ENCODE results near the gene TBC1D20.
A peak's percentile ranks its signal among the peaks of the same experiment; 100 is the strongest.

The TBC1D20 gene

DNA sequence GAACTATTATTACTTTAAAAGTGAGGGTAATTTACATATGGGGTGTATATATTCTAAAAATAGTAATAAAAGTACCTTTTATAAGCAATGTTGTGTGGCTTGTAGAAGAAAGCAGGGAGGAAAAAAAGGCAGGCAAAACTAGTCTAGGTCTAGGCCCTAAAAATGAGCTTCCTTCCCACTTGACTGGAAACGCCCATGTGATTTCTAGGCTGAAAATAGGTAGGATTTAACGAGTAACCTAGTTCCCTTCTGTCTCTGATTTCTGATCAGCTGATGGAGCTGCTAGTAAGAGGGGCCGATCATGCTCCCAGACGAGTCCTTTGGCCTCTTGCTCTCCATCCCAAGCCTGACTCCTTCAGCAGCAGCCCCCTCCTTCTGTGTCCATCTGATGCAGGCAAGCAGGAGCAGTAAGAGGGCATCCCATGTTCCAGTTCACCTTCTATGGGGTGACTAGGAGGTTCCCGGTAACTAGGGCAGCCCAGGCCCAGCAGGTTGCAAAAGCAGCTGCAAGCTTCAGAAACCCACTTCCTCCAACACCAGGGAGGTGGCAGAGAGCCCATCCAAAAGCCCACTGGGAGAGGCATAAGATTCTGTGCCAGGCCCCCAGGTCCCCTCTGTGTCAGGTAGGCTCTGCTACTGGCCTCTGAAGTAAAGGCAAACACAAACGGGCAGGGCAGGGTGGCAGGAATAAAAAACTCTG, 24.4 kb downstream of the TBC1D20 start:
- DNase-seq, result no peak

DNA sequence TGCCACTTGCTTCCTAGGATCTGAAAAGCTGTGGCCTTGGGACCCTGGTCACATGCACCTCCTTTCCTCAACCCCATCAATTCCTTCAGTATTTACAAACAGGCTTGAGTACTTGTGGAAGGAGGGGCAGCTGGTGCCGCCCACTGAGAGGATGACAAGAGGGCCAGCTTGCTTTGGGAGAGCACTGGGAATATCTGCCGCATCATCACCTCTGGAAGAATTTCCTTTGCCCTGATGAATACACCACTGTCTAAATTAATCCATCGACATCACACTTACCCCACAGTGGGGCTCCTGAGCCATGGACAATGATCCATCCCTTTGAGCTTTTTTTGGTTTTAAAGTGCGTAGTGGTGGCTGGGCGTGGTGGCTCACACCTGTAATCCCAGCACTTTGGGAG, 25.9 kb downstream of the TBC1D20 start:
- DNase-seq, result no peak

DNA sequence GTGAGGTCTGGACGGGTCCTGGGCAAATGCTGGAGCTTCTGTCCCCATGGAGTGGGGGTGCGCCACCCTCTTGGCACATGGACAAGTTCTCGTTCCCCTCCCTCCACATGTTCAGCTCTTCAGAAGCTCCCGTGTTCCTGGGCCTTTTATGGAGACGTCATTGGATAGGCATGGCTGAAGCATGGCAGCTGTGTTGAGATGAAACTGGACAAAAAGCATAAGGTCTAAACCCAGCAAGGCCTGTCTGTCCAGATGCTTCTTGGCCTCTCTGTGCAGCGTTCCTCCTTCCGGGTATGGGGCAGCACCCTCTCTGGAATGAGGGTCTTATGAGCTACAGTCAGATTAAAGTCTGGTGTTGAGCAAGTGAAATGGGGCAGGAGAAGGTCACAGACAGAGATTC, 26.8 kb downstream of the TBC1D20 start:
- no peak for DNase-seq

DNA sequence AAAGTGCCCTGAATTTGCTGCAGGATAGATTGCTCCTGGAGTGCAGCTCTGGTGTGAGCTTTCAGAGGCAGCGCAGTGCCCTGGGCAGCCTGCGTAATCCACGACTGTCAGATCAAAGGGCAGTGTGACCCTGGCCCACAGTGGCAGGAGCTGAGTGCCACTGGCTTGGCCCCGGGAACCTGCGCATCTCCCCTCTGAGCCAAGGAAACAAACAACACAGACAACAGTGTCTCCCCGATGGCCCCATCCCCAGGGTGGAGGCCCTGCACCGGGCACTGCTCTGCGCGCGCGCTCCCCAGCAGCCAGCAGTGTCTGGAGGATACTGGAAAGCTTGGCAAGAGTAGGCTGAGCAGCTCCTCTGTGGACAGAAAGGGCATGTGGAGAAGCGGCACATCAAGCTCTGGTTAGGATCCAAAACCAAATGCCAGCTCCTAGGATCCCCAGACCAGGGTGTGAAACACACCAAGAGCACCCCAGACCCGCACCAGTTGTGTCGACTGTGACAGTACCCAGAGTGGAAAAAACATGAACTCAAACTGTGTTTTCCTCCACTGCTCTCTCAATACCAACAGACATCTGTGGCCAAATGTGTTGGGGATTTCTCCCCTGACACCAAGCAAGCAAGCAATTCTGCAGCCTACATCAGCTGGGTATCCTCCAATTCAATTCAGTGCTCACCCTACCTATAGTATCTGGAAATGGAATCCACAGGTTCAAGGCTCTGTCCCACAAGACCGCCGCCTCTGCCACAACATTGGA, 27.5 kb downstream of the TBC1D20 start:
- no peak for DNase-seq

DNA sequence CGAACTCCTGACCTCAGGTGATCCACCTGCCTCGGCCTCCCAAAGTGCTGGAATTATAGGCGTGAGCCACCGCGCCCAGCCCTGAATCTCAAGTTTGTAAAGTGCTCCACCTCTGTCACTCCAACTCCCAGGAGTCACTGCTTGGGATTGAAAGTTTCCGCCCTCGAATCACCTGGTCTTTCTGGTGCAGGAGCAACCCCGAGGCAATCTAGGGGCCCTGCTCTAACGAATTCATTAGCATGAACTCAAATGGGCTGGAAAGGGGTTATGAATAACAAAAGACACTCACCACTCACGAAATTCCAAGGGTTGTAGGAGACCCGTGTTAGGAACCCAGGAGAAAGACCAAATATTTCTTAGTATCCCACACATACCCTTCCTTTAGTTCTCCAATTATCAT, 28.1 kb downstream of the TBC1D20 start:
- DNase-seq, result no peak

DNA sequence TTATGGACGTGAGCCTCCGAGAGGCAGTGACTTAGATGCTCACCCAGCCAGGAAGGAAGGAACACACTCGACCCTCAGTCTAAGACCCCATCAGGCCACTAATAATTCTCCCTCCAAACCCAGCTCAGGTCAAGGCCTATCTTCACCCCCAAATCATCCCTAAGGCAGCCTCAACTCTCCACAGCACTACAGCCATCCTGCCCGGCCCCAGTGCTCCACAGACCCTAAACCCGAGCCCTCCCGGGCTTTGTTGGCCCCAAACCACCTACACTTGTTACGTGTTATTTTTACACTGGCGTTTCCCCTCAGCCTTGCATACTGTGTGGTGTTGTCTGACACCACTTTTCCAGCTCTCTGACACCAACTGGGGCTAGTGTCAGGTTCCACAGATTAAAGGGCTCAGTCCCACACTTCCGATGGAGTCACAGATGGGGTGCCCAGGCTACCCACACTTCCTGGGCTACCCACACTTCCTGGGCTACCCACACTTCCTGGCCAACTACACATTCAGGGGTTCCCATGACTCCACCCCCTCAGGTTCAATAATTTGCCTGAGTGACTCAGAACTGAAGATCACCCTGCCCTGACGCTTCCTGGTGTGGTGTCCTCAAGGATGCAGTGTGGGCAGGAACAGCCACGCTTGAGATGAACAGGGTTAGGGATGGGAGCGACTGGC, 28.9 kb downstream of the TBC1D20 start:
- DNase-seq, result peak; percentile 46

DNA sequence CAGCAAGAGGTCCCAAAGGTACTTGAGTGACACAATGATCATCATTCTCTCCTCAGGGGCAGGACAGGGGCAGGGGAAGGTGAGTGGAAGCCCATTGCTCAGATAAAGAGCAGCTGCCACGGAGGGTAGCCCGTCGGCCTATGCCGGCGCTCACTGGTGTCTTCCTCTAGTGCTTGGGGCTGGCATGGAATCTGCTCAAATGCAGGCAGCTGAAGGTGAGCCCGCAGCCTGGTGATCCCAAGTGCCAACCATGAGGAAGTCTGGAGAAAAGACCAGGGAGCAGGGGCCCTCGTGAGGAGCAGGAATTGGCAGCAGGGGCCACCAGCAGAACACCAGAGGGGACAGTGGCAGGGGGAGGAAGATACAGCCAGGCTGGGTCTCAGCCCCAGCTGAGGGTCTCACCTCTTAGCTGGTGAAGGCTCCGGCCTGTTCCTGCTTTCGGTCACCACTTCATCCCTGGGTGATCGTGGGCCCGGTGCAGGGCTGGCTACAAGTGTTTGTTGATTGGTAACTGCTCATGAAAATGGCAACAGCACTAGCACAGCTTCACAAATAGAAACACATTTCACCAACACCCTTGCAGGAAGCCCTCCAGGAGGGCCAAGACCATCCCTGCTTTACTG, 29.5 kb downstream of the TBC1D20 start:
- no peak for DNase-seq

DNA sequence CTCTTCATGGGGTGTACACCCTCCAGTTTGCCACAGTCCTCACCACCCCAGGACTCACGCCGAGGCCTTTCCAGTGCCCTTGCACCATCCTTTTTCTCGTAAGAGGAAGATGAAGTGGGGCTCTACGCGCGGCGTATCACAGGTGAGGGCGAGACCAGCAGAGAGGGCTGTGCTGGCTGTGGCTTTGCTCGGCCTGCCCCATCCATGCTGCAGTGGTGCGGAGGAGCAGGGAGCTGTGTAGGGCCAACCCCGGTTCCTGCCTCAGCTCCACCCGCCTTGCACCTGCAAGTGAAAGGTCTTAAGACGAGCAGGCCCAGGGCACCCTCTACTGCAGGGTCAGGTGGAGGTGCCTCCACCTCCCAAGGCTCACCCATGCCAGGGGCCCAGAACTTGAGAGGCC, 30.1 kb downstream of the TBC1D20 start:
- no peak for DNase-seq

DNA sequence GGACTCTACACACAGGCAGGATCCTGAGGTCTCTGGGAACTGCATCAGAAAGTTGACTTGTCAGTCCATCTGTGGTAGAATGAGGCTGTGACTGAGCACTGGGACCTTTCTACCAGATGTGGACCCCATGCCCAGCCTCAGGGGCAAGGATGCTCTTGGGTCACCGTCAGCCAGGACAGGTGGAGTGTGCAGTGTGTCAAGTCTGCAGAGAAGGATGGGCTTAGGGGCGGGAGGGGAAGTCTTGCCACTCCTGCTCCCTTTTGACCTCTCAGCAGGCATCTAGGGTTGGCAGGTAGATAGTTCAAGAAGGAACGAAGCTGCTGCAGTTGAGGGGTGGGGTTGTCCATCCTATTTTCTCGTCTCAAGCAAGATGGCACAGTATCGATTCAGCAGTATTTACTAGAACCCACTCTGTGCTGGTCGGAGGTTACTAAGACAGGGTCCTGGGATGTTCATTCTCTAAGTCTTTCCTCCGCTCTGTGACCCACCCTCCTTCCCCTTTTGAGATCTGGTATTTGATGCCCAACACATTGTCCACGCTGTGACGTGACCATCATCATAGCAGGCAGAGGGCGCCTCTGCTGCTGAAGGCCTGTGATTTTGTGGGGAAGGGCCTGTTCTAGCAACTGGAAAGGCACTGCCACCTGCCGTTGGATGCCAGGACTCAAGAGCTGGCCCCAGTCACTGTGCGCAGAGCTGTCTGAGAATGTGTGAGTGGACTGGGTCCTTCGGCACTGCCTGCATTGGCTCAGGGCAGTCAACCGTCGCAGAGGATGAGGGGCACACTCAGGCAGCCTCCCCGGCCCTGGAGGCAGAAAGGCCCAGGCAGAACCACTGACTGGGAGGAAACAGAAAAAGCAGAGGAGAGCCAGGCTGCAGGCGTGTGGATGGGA, 31.1 kb downstream of the TBC1D20 start:
- DNase-seq, result no peak

DNA sequence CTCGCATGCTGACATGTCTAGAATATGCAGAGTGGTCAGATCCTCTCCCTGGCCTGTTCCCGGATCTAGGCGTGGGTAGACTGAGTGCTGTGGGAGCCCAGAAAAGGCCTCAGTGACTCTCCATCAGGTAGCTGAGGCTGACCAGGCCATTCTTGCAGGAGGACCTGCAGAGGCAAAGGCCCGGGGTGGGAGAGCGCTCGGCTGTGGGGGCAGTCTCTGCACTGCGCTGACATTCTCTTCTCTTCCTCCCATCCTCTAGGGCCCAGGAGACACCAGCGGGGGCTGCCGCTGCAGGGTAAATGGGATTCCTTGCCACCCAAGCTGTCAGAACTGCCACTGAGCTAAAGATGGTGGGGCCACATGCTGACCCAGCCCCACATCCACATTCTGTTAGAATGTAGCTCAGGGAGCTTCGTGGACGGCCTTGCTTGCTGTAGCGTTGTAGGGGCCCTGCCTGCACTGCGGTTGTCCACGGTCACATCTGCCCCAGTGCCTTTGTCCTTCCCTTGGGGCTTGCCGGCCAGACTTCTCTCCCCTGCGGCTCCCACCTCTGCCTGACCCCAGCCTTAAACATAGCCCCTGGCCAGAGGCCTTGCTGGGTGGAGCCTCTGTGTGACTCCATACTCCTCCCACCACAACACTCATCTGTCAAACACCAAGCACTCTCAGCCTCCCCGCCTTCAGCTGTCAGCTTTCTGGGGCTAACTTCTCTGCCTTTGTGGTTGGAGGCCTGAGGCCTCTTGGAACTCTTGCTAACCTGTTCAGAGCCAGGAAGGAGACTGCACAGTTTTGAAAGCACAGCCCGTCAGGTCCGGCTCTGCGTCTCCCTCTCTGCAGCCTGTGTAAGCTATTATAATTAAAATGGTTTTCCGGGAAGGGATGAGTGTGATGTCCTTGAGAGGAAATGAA, 32.0 kb downstream of the TBC1D20 start:
- DNase-seq, result no peak

DNA sequence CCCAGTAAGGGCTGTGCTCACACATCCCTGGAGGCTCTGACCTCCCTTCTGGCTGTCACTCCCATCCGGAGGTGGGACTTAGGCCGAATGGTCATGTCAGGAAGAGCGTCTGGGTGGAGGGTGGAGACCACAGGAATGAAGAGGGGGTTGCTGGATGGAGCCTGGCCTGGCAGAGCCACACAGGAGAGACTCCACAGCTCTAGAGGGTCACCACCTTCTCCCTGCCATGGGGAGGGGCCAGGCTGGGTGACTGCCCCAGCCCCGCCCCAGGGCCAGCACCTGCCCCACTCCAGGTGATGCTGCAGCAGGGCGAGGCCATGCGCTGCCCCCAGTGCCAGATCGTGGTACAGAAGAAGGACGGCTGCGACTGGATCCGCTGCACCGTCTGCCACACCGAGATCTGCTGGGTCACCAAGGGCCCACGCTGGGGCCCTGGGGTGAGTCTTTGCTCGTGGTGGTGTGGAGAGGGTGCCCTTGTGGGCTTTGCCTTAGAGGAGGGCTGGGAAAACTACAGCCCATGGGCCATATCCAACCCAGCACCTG, 33.6 kb downstream of the TBC1D20 start:
- no peak for DNase-seq

DNA sequence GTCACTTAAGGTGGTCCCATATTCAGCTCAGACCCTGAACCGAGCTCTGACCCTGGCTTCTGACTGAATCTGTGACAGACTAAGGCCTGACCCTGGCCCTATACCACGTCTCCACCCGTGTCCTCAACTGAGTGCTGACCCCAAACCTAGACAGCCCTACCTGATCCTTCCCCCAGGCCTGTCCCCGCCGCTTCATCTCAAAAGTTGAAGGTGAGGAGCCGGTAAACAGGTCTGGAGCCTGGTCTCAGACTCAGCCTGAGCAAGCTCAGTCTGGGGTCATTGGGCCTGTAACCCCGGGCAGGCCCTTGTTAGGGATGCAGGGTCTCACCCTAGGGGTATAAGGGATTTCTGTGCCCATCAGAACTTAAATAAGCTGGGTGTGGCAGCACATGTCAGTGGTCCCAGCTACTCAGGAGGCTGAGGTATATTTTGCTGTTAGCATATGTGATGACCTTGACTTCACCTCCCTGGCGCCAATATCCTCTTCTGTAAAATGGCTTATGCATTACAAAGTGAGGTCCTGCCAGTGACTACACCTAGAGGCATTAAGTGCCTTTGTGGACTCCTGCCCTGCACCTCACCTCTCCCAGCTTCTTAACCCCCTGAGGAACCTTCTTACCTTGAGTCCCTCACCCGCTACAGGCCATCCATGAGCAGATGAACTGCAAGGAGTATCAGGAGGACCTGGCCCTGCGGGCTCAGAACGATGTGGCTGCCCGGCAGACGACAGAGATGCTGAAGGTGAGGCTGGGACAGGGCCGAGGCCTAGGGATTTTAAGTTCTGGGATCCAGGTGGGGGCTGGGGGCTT, 34.3 kb downstream of the TBC1D20 start:
- no peak for DNase-seq

DNA sequence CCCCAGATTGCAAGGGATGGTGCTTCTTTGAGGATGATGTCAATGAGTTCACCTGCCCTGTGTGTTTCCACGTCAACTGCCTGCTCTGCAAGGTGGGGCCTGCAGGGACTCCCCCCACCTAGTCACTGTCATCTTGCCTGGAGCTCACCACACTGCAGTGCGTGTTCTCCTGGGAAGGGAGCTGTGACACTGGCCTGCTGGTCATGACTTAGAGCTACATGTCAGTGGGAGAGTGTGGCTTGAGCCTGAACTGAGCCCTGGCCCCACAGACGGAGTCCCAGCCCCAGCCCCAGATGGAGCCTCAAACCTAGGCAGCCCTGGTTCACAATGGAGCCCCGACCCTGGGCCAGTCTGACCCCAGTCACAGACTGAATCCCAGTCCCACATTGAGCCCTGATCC, 34.9 kb downstream of the TBC1D20 start:
- DNase-seq, result no peak

DNA sequence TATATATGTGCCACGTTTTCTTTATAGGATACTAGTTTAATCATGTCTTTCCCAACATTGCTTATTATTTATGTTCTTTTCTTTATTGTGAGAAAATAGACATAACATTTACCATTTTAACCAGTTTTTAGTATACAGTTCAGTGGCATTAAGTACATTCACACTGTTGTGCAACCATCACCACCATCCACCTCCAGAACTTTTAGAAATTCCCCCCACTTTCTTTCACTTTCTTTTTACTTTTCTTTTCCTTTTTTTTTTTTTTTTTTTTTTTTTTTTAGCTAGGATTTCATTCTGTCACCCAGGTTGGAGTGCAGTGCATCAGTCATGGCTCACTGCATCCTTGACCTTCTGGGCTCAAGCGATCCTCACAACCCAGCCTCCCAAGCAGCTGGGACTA, 35.8 kb downstream of the TBC1D20 start:
- DNase-seq, result no peak

DNA sequence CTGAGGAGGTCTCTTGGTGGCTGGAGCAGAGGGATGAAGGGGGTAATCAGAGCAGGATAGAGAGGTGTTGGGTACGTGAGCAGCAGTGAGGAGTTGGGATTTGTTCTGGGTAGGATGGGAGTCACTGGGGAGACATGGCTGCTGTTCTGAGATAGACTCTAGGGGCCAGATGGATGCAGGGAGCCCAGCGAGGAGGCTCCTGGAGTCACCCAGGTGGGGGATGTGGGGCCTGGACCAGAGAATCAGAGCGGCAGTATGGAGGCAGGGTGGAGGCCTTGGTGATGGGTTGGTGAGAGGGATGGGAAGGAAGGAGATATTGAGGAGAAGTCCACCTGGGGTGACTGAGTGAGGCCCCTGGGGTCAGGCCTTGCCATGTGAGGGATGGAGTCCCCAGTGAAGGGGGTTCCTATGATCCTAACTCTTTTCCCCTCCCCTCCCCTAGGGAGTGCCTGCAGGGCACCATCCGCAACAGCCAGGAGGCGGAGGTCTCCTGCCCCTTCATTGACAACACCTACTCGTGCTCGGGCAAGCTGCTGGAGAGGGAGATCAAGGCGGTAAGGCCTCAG, 40.6 kb downstream of the TBC1D20 start:
- DNase-seq, result no peak

DNA sequence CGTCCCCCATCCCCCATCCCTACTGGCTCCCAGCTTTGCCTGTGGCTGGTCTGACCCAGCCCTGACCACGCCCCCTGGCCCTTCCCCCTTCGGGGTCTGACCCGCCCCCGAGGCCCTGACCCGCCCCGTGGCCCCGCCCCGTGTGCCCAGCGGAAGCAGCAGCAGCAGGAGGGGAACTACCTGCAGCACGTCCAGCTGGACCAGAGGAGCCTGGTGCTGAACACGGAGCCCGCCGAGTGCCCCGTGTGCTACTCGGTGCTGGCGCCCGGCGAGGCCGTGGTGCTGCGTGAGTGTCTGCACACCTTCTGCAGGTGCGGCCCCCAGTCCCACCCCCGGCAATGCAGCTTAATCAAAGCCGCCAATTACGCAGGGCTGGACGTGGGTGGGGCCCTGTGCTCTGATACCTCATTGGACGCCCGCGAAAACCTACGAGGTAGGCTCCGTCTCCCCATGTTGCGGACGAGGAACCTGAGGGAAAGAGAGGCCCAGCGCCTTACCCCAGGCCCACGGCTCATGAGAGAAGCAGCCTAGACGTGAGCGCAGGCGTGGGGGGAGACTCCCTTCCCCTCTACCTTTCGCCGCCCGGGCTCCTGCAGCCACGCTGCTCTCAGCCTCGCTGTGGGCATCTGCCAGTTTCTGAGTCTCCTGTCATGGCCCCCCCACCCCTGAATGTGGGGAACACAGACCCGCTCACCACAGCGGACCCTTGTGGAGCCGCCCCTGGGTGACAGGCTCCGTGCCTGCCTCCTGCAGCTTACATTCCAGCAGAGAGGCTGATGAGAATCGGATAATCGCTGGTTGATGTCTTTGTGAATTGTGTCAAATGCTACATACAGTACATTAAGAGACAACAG, 41.4 kb downstream of the TBC1D20 start:
- DNase-seq, result no peak

DNA sequence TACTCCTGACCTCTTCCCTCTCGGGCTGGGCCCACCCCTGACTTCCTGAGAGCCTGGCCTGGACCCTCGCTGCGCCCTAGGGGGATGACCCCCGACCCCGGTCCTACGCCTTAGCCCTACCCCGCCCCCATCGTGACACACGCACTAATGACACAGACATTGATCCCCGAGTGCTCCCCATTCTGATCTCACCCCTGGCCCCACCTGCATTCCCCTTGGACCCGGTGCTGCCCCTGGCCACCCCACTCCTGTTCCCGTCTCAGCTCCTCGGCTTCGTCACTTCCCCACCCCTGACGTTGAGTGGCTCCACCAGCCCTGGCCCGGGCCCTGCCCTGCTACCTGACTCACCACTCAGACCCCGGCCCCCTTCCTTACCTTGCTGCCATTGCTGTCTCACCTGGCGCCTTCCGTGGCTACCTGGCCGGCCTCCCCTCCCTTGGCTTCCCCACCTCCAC, 42.1 kb downstream of the TBC1D20 start:
- no peak for DNase-seq

DNA sequence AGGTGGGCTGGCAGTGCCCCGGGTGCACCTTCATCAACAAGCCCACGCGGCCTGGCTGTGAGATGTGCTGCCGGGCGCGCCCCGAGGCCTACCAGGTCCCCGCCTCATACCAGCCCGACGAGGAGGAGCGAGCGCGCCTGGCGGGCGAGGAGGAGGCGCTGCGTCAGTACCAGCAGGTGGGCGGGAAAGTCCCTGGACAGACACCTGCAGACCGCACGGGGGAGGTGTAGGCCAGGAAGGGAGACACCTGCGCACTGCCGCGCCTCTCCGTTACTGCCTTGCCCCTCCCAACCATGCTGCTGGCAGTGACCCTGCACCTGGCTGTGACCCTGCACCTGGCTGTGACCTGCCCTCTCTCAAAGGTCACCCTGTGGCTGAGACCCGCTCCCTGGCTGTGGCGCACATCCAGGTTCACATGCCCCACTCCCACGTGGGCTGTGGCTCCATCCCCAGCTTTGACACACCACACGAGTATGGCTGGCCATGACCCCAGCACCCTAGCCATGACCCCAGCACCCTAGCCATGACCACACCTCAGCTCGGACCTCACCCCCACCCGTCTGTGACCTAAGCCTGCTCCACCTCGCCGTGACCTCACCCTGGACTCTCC, 42.7 kb downstream of the TBC1D20 start:
- no peak for DNase-seq
